ENCODE data around the gene RNASEL.

The RNASEL gene

GRCh38 chr1:182588500-182589396 is at the start of gene RNASEL:
Gene RNASEL, minus strand, starts transcription at chr1:182589256. Its CDS starts 2,450 bp downstream, at chr1:182586806.
- Histone ChIP-seq H3K4me3 (ENCODE audit: low read depth, low read length) (peak within 1 kb of the TSS; percentile 70), H3K36me3 (replicated peaks) (no peaks in the 10 kb centered on the region), H3K27me3 (replicated peaks) (no peaks in the 10 kb centered on the region), H3K27ac (peak within 1 kb of the TSS; percentile 88)
- in situ Hi-C loops (cut with HindIII; ENCODE audit: low pct_ligation_motif_present, low sequenced_read_pairs) = no loop called here
- no peak for TF ChIP-seq CTCF (IDR thresholded peaks at IDR 0.05; ENCODE audit: low read depth, low read length, missing control alignments)
- peak; percentile 64 for DNase-seq

- Histone ChIP-seq H3K36me3 (replicated peaks) (no peaks in the 10 kb centered on the region), H3K27me3 (replicated peaks) (no peaks in the 10 kb centered on the region), H3K4me3 (ENCODE audit: low read depth, low read length) (no peak overlapping the region), H3K27ac (no peak overlapping the region)
- no peak for DNase-seq
- in situ Hi-C loops (cut with HindIII; ENCODE audit: low pct_ligation_motif_present, low sequenced_read_pairs) = no loop called here
- TF ChIP-seq CTCF (IDR thresholded peaks at IDR 0.05; ENCODE audit: low read depth, low read length, missing control alignments) = no peak
Observed at GRCh38 chr1:182637769-182638168, 48.7 kb upstream of the RNASEL start.

- no peak for DNase-seq
- Histone ChIP-seq H3K27ac (no peak overlapping the region), H3K4me3 (ENCODE audit: low read depth, low read length) (no peak overlapping the region), H3K27me3 (replicated peaks) (no peaks in the 10 kb centered on the region), H3K36me3 (replicated peaks) (no peaks in the 10 kb centered on the region)
- no peak for TF ChIP-seq CTCF (IDR thresholded peaks at IDR 0.05; ENCODE audit: low read depth, low read length, missing control alignments)
- in situ Hi-C loops (cut with HindIII; ENCODE audit: low pct_ligation_motif_present, low sequenced_read_pairs) = no loop called here
Observed at GRCh38 chr1:182635871-182636270, 46.8 kb upstream of the RNASEL start.

- no peaks in the 10 kb centered on the region for H3K27me3 ChIP-seq (replicated peaks)
- no peaks in the 10 kb centered on the region for H3K36me3 ChIP-seq (replicated peaks)
- no peak overlapping the region for H3K4me3 ChIP-seq (ENCODE audit: low read depth, low read length)
- in situ Hi-C loops (cut with HindIII; ENCODE audit: low pct_ligation_motif_present, low sequenced_read_pairs) = no loop called here
- no peak for TF ChIP-seq CTCF (IDR thresholded peaks at IDR 0.05; ENCODE audit: low read depth, low read length, missing control alignments)
- no peak overlapping the region for H3K27ac ChIP-seq
- no peak for DNase-seq
Observed at GRCh38 chr1:182634306-182635072, 45.4 kb upstream of the RNASEL start.

- no peak for TF ChIP-seq CTCF (IDR thresholded peaks at IDR 0.05; ENCODE audit: low read depth, low read length, missing control alignments)
- Histone ChIP-seq H3K4me3 (ENCODE audit: low read depth, low read length) (no peak overlapping the region), H3K36me3 (replicated peaks) (no peaks in the 10 kb centered on the region), H3K27me3 (replicated peaks) (no peaks in the 10 kb centered on the region), H3K27ac (no peak overlapping the region)
- in situ Hi-C loops (cut with HindIII; ENCODE audit: low pct_ligation_motif_present, low sequenced_read_pairs) = no loop called here
- no peak for DNase-seq
Observed at GRCh38 chr1:182633657-182634281, 44.7 kb upstream of the RNASEL start.

Measured in brain microvascular endothelial cell (primary cell).